GM12873 (cell line): ENCODE measurements around the gene CRMP1.

ENCODE experiments used
- CTCF ChIP-seq: IDR thresholded peaks from 2 replicates; pipeline ENCODE4 v1.5.1; 2012; ENCODE audit warnings: low read depth, mild to moderate bottlenecking, moderate library complexity, low read length, control low read depth; ENCODE audit not compliant: insufficient read depth; ENCODE audit errors: missing control alignments

Gene CRMP1

GRCh38 chr4:5804656-5805055 is 88.2 kb downstream of the CRMP1 start:
- TF ChIP-seq CTCF = peak; percentile 58

- TF ChIP-seq CTCF = no peak
These were observed 90.3 kb downstream of the CRMP1 start for GRCh38 chr4:5802565-5802964.

- TF ChIP-seq CTCF = no peak
These were observed 91.2 kb downstream of the CRMP1 start for GRCh38 chr4:5801696-5802095.

- no peak for TF ChIP-seq CTCF
These were observed 92.4 kb downstream of the CRMP1 start for GRCh38 chr4:5800496-5800895.

GRCh38 chr4:5799406-5799805 is 93.5 kb downstream of the CRMP1 start:
- TF ChIP-seq CTCF = no peak

GRCh38 chr4:5798946-5799345 is 93.9 kb downstream of the CRMP1 start:
- no peak for TF ChIP-seq CTCF

GRCh38 chr4:5798462-5798861 is 94.4 kb downstream of the CRMP1 start:
- TF ChIP-seq CTCF = no peak

- no peak for TF ChIP-seq CTCF
These were observed 95.0 kb downstream of the CRMP1 start for GRCh38 chr4:5797866-5798265.
